Measurements from ENCODE around the gene ZBTB7C. TPM values are rescaled to one million over a fixed set of nuclear protein-coding genes. Genes with fewer than 3 reads are reported as not detected.

The ZBTB7C gene
- total and polyA plus RNA-seq, 2 of the 8 experiments (the other 6 are each of a cell fraction or from before 2014, with no cell fraction given): 0.15 to 0.45 TPM

- TF ChIP-seq KDM5A (IDR thresholded peaks at IDR 0.05; ENCODE audit: low read length) (no peak), MAFK (IDR thresholded peaks at IDR 0.05; ENCODE audit: low read depth, low read length) (no peak), CREB1 (IDR thresholded peaks at IDR 0.05) (no peak), NANOG (IDR thresholded peaks at IDR 0.05; ENCODE audit: insufficient read depth, low read depth, low read length, poor library complexity, severe bottlenecking) (no peak), CBX8 (IDR thresholded peaks at IDR 0.05; ENCODE audit: borderline replicate concordance, low read depth, low read length) (no peak)
Observed at GRCh38 chr18:47990981-47991380, 418.2 kb downstream of the ZBTB7C start (continued).
